Activated T-cell treated with anti-CD3 and anti-CD28 coated beads for 1 hour (primary cell): ENCODE data around the gene ANKFN1.

Experiments
- DNase-seq: peaks from one replicate; pipeline ENCODE4 v3.0.0-alpha.2; 2020; ENCODE audit warnings: low read depth

The ANKFN1 gene

GRCh38 chr17:56177361-56177760, 24.1 kb downstream of the ANKFN1 start:
- no peak for DNase-seq

GRCh38 chr17:56178203-56178602, 24.9 kb downstream of the ANKFN1 start:
- DNase-seq: no peak

DNA sequence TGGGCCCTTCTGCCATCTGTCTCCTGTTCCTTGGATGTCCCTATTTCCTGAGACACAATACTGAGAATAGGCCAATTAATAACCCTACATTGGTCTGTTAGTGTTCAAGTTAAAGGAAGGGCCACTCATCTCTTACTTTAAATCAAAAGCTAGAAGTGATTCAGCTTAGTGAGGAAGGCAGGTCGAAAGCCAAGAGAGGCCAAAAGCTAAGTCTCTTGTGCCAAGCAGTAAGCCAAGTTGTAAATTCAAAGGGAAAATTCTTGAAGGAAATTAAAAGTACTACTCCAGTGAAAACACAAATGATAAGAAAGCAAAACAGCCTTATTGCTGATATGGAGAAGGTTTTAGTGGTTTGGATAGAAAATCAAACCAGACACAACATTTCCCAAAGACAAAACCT, 28.8 kb downstream of the ANKFN1 start:
- DNase-seq: no peak

- DNase-seq: no peak
Observed at GRCh38 chr17:56184650-56185049, 31.4 kb downstream of the ANKFN1 start.

DNA sequence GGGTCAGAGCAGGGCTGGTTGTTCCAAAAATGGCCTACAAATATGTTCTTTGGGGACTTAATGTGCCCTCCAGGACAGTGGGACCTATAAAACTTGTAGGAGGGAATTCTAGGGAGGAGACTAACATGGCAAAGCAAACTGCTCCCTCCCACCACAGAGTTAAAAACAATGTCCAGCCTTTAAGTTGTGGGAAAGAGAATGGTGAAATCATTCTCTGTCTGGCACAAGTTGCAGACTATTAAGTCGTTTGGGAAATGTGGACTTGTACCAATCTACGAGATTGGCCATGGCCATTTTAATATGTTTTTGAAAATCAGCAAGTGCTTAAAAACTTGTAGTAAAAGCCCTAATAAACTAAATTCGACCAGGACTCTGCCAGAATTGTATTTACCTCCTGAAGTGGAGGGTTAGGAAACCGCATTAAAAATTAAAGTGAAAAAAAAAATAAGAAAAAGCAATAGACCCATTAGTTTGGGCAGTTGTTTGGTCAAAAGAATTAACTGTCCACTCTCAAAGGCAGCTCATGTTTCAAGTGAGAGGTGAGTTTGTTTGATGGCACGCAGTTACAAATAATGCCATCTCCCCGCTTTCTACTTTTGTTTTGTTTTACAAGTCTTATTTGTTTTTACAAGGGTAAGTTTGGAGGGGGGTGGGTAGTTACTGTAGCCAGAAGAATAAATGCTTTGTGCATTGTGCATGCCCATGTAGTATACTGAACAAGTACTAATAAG, 32.4 kb downstream of the ANKFN1 start:
- DNase-seq: no peak

DNA sequence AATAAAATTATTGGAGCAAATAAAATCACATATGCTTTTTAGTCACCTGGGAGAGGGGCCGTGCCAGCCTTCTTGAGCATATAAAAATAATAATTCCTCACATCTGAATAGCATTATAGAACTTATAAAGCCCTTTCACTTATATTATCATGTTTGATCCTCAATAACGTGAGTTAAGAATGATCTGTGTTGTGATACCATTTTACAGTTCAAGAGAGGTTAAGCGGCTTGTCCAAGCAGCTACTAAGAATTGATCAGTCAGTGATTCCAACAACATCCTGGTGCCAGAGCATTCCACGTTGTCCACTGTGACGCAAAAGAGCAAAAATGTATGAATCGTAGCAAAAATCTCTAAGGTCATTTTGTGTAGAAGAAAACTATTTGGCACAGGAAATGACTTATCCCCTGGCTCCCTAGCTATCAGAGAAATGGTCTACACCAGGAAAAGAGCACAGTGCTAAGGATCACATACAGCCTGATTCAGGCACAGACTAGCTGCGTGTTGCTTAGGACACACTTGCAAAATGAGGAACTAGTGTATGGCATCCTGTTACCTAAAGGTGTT, 33.0 kb downstream of the ANKFN1 start:
- DNase-seq: no peak

GRCh38 chr17:56203430-56203829, 50.2 kb downstream of the ANKFN1 start:
- no peak for DNase-seq

- DNase-seq: no peak
Observed at GRCh38 chr17:56206351-56206750, 53.1 kb downstream of the ANKFN1 start.

DNA sequence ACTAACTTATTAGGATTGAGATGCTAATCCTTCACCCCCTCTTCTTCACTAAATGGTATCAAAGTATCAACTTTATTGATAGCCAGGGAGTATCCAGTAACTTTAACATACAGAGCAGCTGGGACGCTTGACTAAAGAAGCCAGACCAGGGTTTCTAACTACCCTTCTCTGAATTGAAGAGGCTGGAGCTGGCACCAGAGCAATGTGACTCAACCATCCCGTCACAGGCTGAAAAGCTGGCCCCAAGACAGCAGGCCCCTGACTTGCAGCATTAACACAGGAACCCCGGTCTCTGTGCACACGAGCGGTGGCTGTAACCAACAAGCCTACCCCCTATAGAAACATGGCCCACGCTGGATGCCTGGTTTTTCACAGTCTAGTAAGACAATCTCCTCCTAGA, 59.8 kb downstream of the ANKFN1 start:
- no peak for DNase-seq

GRCh38 chr17:56217921-56218320, 64.6 kb downstream of the ANKFN1 start:
- DNase-seq: no peak

DNA sequence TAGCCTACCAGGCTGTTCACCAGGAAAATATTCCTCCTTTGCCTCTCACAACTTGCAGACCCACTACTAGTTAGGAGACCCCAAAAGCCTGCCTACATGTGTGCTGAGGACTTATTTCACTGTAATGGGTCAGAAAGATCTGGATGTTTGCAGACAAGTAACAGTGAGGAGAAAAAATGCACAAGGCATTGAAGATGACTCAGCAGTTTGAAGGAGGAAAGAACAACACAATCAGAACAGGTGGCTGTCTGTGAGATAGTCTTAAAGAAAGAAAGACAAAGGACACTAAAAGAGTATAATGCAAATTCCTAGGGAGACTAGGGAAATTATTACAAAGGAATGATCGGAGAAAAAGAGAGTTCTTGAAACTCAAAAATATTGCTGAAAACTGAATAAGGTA, 69.0 kb downstream of the ANKFN1 start:
- DNase-seq: no peak

- DNase-seq: no peak
Observed at GRCh38 chr17:56230660-56231059, 77.4 kb downstream of the ANKFN1 start.

GRCh38 chr17:56231252-56231651, 78.0 kb downstream of the ANKFN1 start:
- no peak for DNase-seq

DNA sequence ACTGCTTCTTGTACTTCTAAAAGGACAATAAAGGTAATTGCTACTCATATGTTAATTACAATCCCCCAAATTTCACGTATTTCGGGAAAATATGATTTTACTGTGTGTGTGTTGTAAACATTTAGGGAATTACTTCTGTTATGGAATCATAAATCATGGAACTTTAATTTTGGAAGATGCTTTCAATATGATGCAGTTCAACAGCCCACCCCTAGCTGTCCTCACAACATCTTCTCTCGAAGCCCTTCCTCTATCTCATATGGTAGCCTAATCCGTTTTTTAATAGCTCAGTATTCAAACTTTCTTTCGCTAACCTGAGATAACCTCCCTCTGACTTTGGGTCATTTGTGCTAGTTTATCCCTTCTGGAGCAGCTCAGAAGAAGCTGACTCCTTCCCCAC, 78.4 kb downstream of the ANKFN1 start:
- no peak for DNase-seq

GRCh38 chr17:56244268-56244890, 91.1 kb downstream of the ANKFN1 start:
- DNase-seq: no peak

DNA sequence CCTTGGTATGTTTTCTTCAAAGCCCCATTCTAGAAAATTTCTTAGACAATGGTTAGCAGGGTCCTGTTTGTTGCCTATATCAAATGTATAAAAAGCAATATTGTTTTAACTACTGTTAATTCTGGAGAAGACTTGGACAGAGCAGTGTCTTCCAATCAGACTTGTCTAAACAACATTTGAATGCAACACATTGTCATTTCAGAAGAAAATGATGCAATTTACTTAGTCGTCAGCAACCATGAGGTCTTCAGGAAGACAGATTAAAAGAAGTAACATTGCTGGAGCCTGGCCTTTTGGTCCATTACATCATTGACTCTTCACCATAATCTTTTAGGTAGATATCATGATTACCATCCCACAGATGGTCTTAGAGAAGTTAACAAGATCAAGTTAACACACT, 94.5 kb downstream of the ANKFN1 start:
- no peak for DNase-seq

DNA sequence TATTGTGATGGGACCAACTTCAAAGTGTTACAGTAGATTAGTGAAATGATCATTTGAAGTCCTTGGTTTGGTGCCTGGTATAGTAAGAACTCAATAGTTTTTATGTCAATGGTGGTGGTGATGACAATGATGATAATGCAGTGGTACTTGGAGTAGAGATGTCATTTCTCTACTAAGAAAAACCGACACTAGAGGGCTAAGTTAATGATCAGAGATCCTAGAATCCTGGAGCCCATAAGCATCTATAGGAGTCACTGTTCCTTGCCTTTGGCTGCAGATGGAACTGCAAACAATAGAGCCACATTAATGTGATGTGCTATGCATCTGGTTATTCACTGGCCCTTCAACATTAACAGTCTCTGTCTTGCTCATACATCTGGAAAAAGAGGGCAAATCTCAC, 103.8 kb downstream of the ANKFN1 start:
- DNase-seq: no peak

DNA sequence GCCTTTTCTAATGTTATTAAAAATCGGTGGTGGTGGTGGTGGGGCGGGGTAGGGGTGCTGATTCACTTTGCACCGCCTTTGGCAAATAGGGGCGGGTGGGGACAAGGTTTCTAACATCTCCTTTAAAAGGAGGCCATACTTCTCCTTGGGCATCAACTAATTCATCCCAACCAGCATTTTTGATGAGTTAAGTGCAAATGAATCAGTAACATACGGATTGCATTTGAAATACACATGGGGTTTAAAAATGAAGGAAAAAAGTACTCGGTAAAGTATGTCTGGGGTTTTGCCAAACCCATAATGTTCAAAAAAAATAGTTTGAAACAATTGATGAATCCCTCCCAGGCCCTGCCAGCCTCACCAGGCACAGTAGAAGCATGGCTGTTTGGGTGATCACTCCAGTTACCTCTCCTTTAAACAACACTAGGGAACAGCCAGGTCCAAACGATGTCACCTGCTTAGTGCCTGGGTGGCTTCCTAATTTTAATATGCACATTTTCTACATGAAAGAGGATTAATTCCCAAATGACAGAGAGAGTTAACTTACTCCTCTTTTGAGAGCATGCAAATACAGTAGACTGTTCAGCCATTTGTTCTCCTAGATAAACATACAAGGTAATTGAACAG, 107.2 kb downstream of the ANKFN1 start:
- no peak for DNase-seq

GRCh38 chr17:56262803-56263202, 109.5 kb downstream of the ANKFN1 start:
- DNase-seq: no peak

GRCh38 chr17:56269556-56270389, 116.5 kb downstream of the ANKFN1 start:
- no peak for DNase-seq

DNA sequence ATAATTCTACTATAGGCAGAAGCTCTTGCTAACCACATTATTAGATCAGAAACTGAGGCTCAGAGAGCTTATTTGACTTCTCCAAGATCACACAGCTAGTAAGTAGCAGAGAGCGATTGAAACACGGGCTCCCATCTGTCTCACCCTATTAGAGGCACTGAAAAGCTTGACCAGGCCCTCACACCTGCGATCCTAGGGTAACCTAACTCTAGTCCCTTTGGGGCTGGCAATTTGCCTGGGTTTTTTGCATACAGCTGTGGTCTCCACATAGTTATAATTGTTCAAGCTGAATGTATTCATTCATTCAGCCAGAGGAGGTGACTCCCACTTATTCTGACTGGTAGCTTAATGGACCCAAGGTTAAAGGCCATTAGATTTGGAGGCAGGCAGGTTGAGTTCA, 121.2 kb downstream of the ANKFN1 start:
- DNase-seq: no peak

DNA sequence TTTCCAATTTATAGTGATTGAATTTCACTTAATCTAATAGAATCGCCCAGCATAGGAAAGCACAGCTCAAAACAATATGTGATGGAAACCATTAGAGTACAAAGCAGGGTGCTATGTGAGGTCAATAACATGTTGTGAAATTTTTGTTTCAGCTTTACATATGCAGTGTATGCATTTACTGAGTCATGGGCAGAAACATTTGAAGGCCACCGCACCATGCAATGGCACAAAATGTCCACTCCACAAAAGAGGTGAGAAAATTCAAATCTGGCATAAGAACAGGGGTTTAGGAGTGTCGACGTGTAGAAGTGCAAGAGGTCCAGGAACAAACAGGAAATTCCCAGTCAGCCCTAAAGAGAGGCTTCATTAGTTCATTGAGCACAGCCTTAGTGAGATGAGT, 131.2 kb downstream of the ANKFN1 start:
- no peak for DNase-seq
